GM23338 (cell line): ENCODE measurements around the gene PYY. TPM values are rescaled to one million over a fixed set of nuclear protein-coding genes. Genes with fewer than 3 reads are reported as not detected.

Experiments used
- ATAC-seq: fragments of 200-7000 bp; cut with Tn5 transposase; 3 replicates; pipeline ENCODE4 v1.9.1; 2020
- DNase-seq: peaks from one replicate; pipeline ENCODE4 v3.0.0-alpha.2; 2015; ENCODE audit warnings: low spot score
- H2AFZ ChIP-seq: fragments of 200-600 bp; sonication (generic); 2 replicates; pipeline ENCODE4 v1.8.0; 2016; ENCODE audit warnings: antibody characterized with exemption, mild to moderate bottlenecking, moderate library complexity
- H3F3A ChIP-seq: fragments of 200-600 bp; sonication (generic); replicated peaks from 2 replicates; pipeline ENCODE4 v1.8.0; 2017; ENCODE audit warnings: antibody characterized with exemption, mixed run types, low read depth
- H3K27ac ChIP-seq: fragments of 200-600 bp; sonication (generic); 2 replicates; pipeline ENCODE4 v1.6.1; 2016; ENCODE audit warnings: low read depth
- H3K27me3 ChIP-seq: fragments of 200-600 bp; sonication (generic); 2 replicates; pipeline ENCODE4 v1.8.0; 2016; ENCODE audit warnings: mild to moderate bottlenecking, mixed run types, moderate library complexity; ENCODE audit not compliant: insufficient read depth
- H3K36me3 ChIP-seq: fragments of 200-600 bp; sonication (generic); 2 replicates; pipeline ENCODE4 v1.8.0; 2016; ENCODE audit warnings: mild to moderate bottlenecking; ENCODE audit not compliant: insufficient read depth
- H3K4me1 ChIP-seq: fragments of 200-600 bp; sonication (generic); 2 replicates; pipeline ENCODE4 v1.8.0; 2016; ENCODE audit warnings: mild to moderate bottlenecking, moderate library complexity; ENCODE audit not compliant: insufficient read depth
- H3K4me2 ChIP-seq: fragments of 200-600 bp; sonication (generic); 2 replicates; pipeline ENCODE4 v1.7.1; 2017; ENCODE audit warnings: mixed run types
- H3K4me3 ChIP-seq: fragments of 200-600 bp; sonication (generic); 2 replicates; pipeline ENCODE4 v1.6.1; 2016; ENCODE audit warnings: mixed run types
- H3K79me2 ChIP-seq: fragments of 200-600 bp; sonication (generic); replicated peaks from 2 replicates; pipeline ENCODE4 v1.8.0; 2017; ENCODE audit warnings: mild to moderate bottlenecking; ENCODE audit not compliant: insufficient read depth
- H3K9me2 ChIP-seq: fragments of 200-600 bp; sonication (generic); 2 replicates; pipeline ENCODE4 v1.8.0; 2017; ENCODE audit not compliant: insufficient read depth
- H4K20me1 ChIP-seq: fragments of 200-600 bp; sonication (generic); replicated peaks from 2 replicates; pipeline ENCODE4 v1.8.0; 2017; ENCODE audit warnings: mild to moderate bottlenecking; ENCODE audit not compliant: insufficient read depth
- H3K27ac Mint-ChIP-seq: 2 replicates; pipeline ENCODE4 v1.8.0; 2020; ENCODE audit warnings: inconsistent platforms, mild to moderate bottlenecking, moderate library complexity, mixed read lengths
- H3K27me3 Mint-ChIP-seq: 3 replicates; pipeline ENCODE4 v1.8.0; 2022; ENCODE audit warnings: low read depth, mild to moderate bottlenecking, moderate library complexity, mixed read lengths, inconsistent platforms; ENCODE audit not compliant: insufficient read depth, poor library complexity
- H3K36me3 Mint-ChIP-seq: 3 replicates; pipeline ENCODE4 v1.8.0; 2021; ENCODE audit warnings: low read depth, mild to moderate bottlenecking, inconsistent platforms, moderate library complexity, mixed read lengths
- H3K4me1 Mint-ChIP-seq: 3 replicates; pipeline ENCODE4 v1.8.0; 2020; ENCODE audit warnings: mild to moderate bottlenecking, inconsistent platforms, mixed read lengths
- H3K4me3 Mint-ChIP-seq: 3 replicates; pipeline ENCODE4 v1.8.0; 2021; ENCODE audit warnings: moderate library complexity, mild to moderate bottlenecking, inconsistent platforms, mixed read lengths
- H3K9me3 Mint-ChIP-seq: 3 replicates; pipeline ENCODE4 v1.8.0; 2020; ENCODE audit warnings: moderate library complexity, mild to moderate bottlenecking, inconsistent platforms, mixed read lengths
- CREB1 ChIP-seq: fragments of 250-450 bp; sonication (Bioruptor Pico); IDR thresholded peaks from 2 replicates; pipeline ENCODE4 v1.5.0; 2020; ENCODE audit warnings: low read depth, mild to moderate bottlenecking, moderate library complexity
- EZH2phosphoT487 ChIP-seq: fragments of 200-600 bp; sonication (generic); IDR thresholded peaks from one replicate; pipeline ENCODE4 v1.8.1; 2018; ENCODE audit warnings: antibody characterized with exemption; ENCODE audit not compliant: unreplicated experiment
- JUNB ChIP-seq: IDR thresholded peaks from one replicate; pipeline ENCODE4 v1.6.1; 2016; ENCODE audit warnings: antibody characterized with exemption; ENCODE audit not compliant: unreplicated experiment
- NANOG ChIP-seq: IDR thresholded peaks from 2 replicates; pipeline ENCODE4 v1.6.1; 2016; ENCODE audit warnings: antibody characterized with exemption, borderline replicate concordance
- POLR2AphosphoS5 ChIP-seq: IDR thresholded peaks from 2 replicates; pipeline ENCODE4 v1.6.1; 2016; ENCODE audit warnings: antibody characterized with exemption, low read depth
- REST ChIP-seq: IDR thresholded peaks from one replicate; pipeline ENCODE4 v1.6.1; 2018; ENCODE audit warnings: antibody characterized with exemption; ENCODE audit not compliant: unreplicated experiment
- STAT1 ChIP-seq: IDR thresholded peaks from one replicate; pipeline ENCODE4 v1.6.1; 2016; ENCODE audit warnings: antibody characterized with exemption; ENCODE audit not compliant: unreplicated experiment
- ZNF114 ChIP-seq: fragments of 250-450 bp; sonication (Bioruptor Pico); IDR thresholded peaks from 2 replicates; pipeline ENCODE4 v1.5.0; 2020; ENCODE audit warnings: mild to moderate bottlenecking, moderate library complexity
- ZNF331 ChIP-seq: fragments of 250-450 bp; sonication (Bioruptor Pico); IDR thresholded peaks from 2 replicates; pipeline ENCODE4 v1.5.0; 2020; ENCODE audit warnings: low read depth, mild to moderate bottlenecking, moderate library complexity
- ZNF462 ChIP-seq: fragments of 250-450 bp; sonication (Bioruptor Pico); IDR thresholded peaks from 2 replicates; pipeline ENCODE4 v1.5.0; 2020; ENCODE audit warnings: mild to moderate bottlenecking, moderate library complexity
- polyA plus RNA-seq: library from polyadenylated mRNA; unstranded; fragments of >200 nt; fragmentation: Nextera tagmentation; extraction: Ambion mirVana; gene quantifications from 2 replicates; pipeline ENCODE4 v1.2.1, GENCODE V29; 2016
- total RNA-seq: library from RNA; depleted of rRNA; stranded (reverse); fragments of >200 nt; shearing (Covaris generic); gene quantifications from 2 replicates; pipeline ENCODE4 v1.2.3, GENCODE V29; 2014
- TF ChIP-seq, protein P1 (sequence below): IDR thresholded peaks from 2 replicates; pipeline ENCODE4 v1.6.1; 2016; ENCODE audit warnings: antibody characterized with exemption

Gene PYY
- total and polyA plus RNA-seq, 2 experiments from 2014 or later, result 0.56 to 8.5 TPM

GRCh38 chr17:44001461-44001920, 47.8 kb upstream of the PYY start (continued):
- TF ChIP-seq STAT1, result no peak
- TF ChIP-seq CREB1 (CRISPR knock-in tag), result no peak
- no peak for TF ChIP-seq JUNB
- TF ChIP-seq, protein P1, sequence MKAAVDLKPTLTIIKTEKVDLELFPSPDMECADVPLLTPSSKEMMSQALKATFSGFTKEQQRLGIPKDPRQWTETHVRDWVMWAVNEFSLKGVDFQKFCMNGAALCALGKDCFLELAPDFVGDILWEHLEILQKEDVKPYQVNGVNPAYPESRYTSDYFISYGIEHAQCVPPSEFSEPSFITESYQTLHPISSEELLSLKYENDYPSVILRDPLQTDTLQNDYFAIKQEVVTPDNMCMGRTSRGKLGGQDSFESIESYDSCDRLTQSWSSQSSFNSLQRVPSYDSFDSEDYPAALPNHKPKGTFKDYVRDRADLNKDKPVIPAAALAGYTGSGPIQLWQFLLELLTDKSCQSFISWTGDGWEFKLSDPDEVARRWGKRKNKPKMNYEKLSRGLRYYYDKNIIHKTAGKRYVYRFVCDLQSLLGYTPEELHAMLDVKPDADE, result no peak
- TF ChIP-seq ZNF114, result no peak
- no peak for TF ChIP-seq NANOG
- TF ChIP-seq EZH2phosphoT487, result no peak
- TF ChIP-seq ZNF331 (CRISPR knock-in tag), result no peak

- Histone ChIP-seq H3K27ac (no peak overlapping the region), H3K9me2 (no peaks in the 10 kb centered on the region), H3K27me3 (peaks cover 34% of the 10 kb centered on the region), H4K20me1 (no peaks in the 10 kb centered on the region), H2AFZ (no peak overlapping the region), H3F3A (no peaks in the 10 kb centered on the region), H3K4me3 (no peak overlapping the region), H3K4me1 (peaks cover 6% of the 10 kb centered on the region), H3K4me2 (no peak overlapping the region), H3K79me2 (no peaks in the 10 kb centered on the region), H3K36me3 (no peaks in the 10 kb centered on the region)
- Mint-ChIP-seq H3K27me3 (peaks cover 28% of the 10 kb centered on the region), H3K4me3 (no peak overlapping the region), H3K27ac (no peak overlapping the region), H3K4me1 (no peaks in the 10 kb centered on the region; the same call in 2 of the 3 replicates), H3K36me3 (no peaks in the 10 kb centered on the region), H3K9me3 (no peaks in the 10 kb centered on the region)
- no peak for TF ChIP-seq REST
- TF ChIP-seq CREB1 (CRISPR knock-in tag), result no peak
- no peak for TF ChIP-seq ZNF331 (CRISPR knock-in tag)
- TF ChIP-seq STAT1, result no peak
- TF ChIP-seq POLR2AphosphoS5, result no peak
- no peak for TF ChIP-seq ZNF462 (CRISPR knock-in tag)
- TF ChIP-seq JUNB, result no peak
- TF ChIP-seq, protein P1, result no peak
- no peak for TF ChIP-seq ZNF114
- DNase-seq (no peak), ATAC-seq (no peak)
These were observed 47.2 kb upstream of the PYY start for GRCh38 chr17:44000871-44001460.
